A673 (cell line): ENCODE data around the gene HGFAC. TPM values are rescaled to one million over a fixed set of nuclear protein-coding genes. Genes with fewer than 3 reads are reported as not detected.

Source experiments
- BruUV-seq: library from RNA; stranded (reverse); fragments of 400-500 nt; replicated peaks from 2 replicates; lab custom pipeline; 2021; lab: Mats Ljungman, UMichigan
- CTCF ChIA-PET: fragments of 300-600 bp; sonication (Branson Sonifier 250); formaldehyde crosslinking; loops from one replicate; lab custom pipeline; 2022; ENCODE audit warnings: antibody characterized with exemption; lab: Charles Lee
- POLR2A ChIA-PET: fragments of 300-600 bp; sonication (Branson Sonifier 250); formaldehyde crosslinking; loops from one replicate; lab custom pipeline; 2022; ENCODE audit warnings: antibody characterized with exemption; ENCODE audit not compliant: low non-redundant PET; lab: Charles Lee
- DNase-seq: peaks from one replicate; pipeline ENCODE4 v3.0.0-alpha.2; 2015; ENCODE audit warnings: low spot score
- H3K27ac ChIP-seq: fragments of 200-600 bp; sonication (generic); 2 replicates; pipeline ENCODE4 v1.5.1; 2016; ENCODE audit warnings: mixed run types, low read depth, mild to moderate bottlenecking, mixed read lengths, antibody characterized with exemption, low read length; ENCODE audit not compliant: poor library complexity, severe bottlenecking
- H3K27me3 ChIP-seq: fragments of 200-600 bp; sonication (generic); replicated peaks from 2 replicates; pipeline ENCODE4 v1.6.1; 2017; ENCODE audit warnings: mixed run types, low read depth, mild to moderate bottlenecking, mixed read lengths, antibody characterized with exemption, low read length; ENCODE audit not compliant: insufficient read depth, poor library complexity
- H3K36me3 ChIP-seq: fragments of 200-600 bp; sonication (generic); 2 replicates; pipeline ENCODE4 v1.6.1; 2016; ENCODE audit warnings: mixed run types, mild to moderate bottlenecking, mixed read lengths, antibody characterized with exemption, low read length; ENCODE audit not compliant: insufficient read depth, poor library complexity, severe bottlenecking
- H3K4me1 ChIP-seq: fragments of 200-600 bp; sonication (generic); 2 replicates; pipeline ENCODE4 v1.6.1; 2017; ENCODE audit warnings: mixed run types, mild to moderate bottlenecking, mixed read lengths, antibody characterized with exemption, low read length; ENCODE audit not compliant: insufficient read depth, poor library complexity, severe bottlenecking
- H3K4me3 ChIP-seq: fragments of 200-600 bp; sonication (generic); 2 replicates; pipeline ENCODE4 v1.5.1; 2016; ENCODE audit warnings: low read depth, mixed run types, mild to moderate bottlenecking, mixed read lengths, low read length; ENCODE audit not compliant: poor library complexity, severe bottlenecking
- H3K9me3 ChIP-seq: fragments of 200-600 bp; sonication (generic); 2 replicates; pipeline ENCODE4 v1.6.1; 2016; ENCODE audit warnings: mixed run types, low read depth, mild to moderate bottlenecking, mixed read lengths, antibody characterized with exemption, low read length; ENCODE audit not compliant: poor library complexity, severe bottlenecking
- CTCF ChIP-seq: fragments of 300-800, 200-600 bp; sonication (generic); conservative IDR thresholded peaks from 2 replicates; pipeline ENCODE4 v1.5.1; 2017; ENCODE audit warnings: low read depth, mild to moderate bottlenecking, antibody characterized with exemption, low read length, moderate library complexity, mixed read lengths
- EZH2 ChIP-seq: fragments of 200-600 bp; sonication (generic); IDR thresholded peaks from 2 replicates; pipeline ENCODE4 v1.6.1; 2017; ENCODE audit warnings: borderline replicate concordance, low read depth, mild to moderate bottlenecking, mixed read lengths, antibody characterized with exemption, low read length; ENCODE audit not compliant: poor library complexity, severe bottlenecking
- intact Hi-C: fragments of 100-400 bp; cut with micrococcal nuclease; formaldehyde crosslinking; loops from one replicate; pipeline ENCODE4 v1.10.0; 2022; ENCODE audit not compliant: unreplicated experiment
- total RNA-seq: library from RNA; stranded (reverse); gene quantifications from 2 replicates; pipeline ENCODE4 v1.2.3, GENCODE V29; 2021

The HGFAC gene
- total RNA-seq, 1 experiment from 2014 or later: 4.8 TPM

- no peaks in the 10 kb centered on the region for H3K4me1 ChIP-seq
- ChIA-PET CTCF (no interaction called here), POLR2A (no interaction called here)
- no peak for TF ChIP-seq CTCF
- TF ChIP-seq EZH2: no peak
- H3K9me3 ChIP-seq: no peaks in the 10 kb centered on the region
- H3K4me3 ChIP-seq: no peak overlapping the region
- intact Hi-C loops: no loop called here
- H3K27me3 ChIP-seq: no peaks in the 10 kb centered on the region
- DNase-seq: no peak
- no TSS peak for BruUV-seq
- H3K27ac ChIP-seq: no peak overlapping the region
- H3K36me3 ChIP-seq: no peaks in the 10 kb centered on the region
Observed at GRCh38 chr4:3464911-3465697, 23.3 kb downstream of the HGFAC start.

- intact Hi-C loops: no loop called here
- TF ChIP-seq CTCF: 0 out of 2 replicates have a peak, but pooled peaks have one; percentile 24
- no peak for TF ChIP-seq EZH2
- Histone ChIP-seq H3K9me3 (no peaks in the 10 kb centered on the region), H3K36me3 (no peaks in the 10 kb centered on the region), H3K27ac (no peak overlapping the region), H3K4me3 (no peak overlapping the region), H3K27me3 (no peaks in the 10 kb centered on the region), H3K4me1 (no peaks in the 10 kb centered on the region)
- no peak for DNase-seq
- no TSS peak for BruUV-seq
- ChIA-PET POLR2A (no interaction called here), CTCF (interaction anchor here (0.6 kb wide), 1 partner anchor 106 kb away, joined by 3 read pairs; no protein-coding TSS in a partner anchor)
Observed at GRCh38 chr4:3465698-3466671, 24.2 kb downstream of the HGFAC start.
